ENCODE results near the gene PLEKHN1.

- TF ChIP-seq EZH2 (IDR thresholded peaks at IDR 0.05; ENCODE audit: insufficient read depth, poor library complexity, severe bottlenecking) = no peak
- TF ChIP-seq EZH2phosphoT487 (IDR thresholded peaks at IDR 0.05; ENCODE audit: insufficient read depth, low read depth) = no peak
Observed at GRCh38 chr1:931380-932172, 34.7 kb upstream of the PLEKHN1 start.
